Renal cortical epithelial cell (primary cell): ENCODE data around the gene PHOX2A. TPM values are rescaled to one million over a fixed set of nuclear protein-coding genes. Genes with fewer than 3 reads are reported as not detected.
"Not testable (repeated sequence)": the region's sequence is repeated elsewhere in the genome, so short reads cannot be mapped to it uniquely, and the experiment has no call there.

Experiments used
- DNase-seq: peaks from one replicate; pipeline ENCODE4 v3.0.0-alpha.2; 2011; ENCODE audit warnings: low read depth
- total RNA-seq: library from RNA; depleted of rRNA; stranded (reverse); fragments of >200 nt; gene quantifications from 2 replicates; pipeline ENCODE4 v1.2.3, GENCODE V29; 2014

PHOX2A gene
- total RNA-seq: not detected in 2 replicates

DNA sequence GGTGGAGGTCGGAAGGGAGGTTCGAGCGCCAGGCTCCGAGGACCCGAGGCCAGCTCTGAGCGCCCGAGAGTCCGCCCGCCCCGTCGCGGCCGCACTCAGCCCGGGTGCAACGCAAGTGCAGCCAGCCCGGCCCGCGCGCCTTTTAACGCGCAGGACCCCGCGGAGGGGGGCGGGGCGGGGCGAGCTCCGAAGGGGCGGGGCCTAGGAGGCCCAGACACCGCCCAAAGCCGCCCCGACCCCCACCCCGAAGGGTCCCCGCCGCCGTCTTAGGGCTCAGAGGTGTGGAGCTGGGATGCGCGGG, at the start of gene PHOX2A:
Gene PHOX2A, minus strand, starts transcription at position 117 of the 301 bp plus-strand sequence. CDS start 172 bp downstream, outside the sequence.
- DNase-seq: no peak

DNA sequence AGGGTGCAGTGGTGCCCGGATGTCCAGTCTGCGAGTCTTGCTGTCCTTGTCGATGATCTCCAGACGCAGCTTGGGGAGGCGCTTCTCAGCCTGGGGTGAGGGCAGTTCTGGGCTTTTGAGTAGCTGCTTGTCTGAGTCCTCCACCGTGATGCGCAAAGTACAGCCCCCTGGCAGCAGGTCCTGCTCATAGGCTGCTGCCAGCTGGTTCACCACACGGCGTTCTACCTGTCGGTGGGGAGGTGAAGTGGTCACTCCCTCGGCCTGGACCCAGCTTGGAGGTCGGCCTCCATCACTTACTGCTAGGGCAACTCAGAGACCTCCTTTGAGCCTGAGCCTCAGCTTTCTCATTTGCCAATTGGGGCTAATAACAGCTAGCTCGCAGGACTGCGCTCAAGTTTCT, 49.4 kb upstream of the PHOX2A start:
- no peak for DNase-seq

DNA sequence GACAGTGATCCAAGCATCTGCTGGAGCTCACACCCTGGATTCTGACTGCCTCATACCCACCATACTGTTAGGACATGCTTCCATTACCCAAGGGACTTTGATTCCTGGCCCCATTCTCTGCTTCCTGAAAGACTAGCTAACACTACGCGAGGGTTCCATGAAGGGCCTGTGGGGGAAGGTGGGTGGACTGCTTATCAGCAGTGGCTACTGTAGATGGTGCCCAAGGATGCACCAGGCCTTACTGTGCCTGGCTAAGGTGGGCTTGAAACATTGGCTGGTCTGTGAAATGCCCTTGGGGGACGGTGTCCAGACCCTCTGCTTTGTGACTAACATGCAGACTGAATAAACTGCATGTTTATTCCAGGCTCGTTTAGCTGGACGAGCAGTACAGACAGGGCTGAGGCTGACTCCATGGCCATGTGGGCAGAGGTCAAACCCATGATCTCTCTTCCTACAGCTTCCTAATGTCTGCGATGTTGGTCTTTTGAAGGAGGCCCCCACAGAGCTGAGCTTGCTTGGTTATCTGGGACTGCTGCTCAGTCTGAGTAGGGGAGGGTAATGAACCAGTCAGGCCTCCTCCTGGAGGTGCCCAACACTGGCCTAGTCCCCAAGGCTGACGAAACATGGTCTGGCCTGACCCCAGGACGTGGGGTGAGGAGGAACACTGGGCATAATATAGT, 48.3 kb upstream of the PHOX2A start:
- DNase-seq: no peak

DNA sequence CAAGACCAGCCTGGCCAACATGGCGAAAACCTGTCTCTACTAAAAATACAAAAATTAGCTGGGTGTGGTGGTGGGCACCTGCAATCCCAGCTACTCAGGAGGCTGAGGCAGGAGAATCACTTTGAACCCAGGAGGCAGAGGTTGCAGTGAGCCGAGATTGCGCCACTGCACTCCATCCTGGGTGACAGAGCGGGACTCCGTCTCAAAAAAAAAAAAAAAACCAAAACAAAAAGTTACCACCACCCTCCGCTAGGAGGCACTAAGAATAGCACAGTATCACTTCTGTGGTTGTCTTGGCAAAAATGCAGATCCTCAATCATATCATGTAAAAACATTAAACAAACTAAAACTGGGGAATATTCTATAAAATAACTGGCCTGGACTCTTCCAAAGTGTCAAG, 46.8 kb upstream of the PHOX2A start:
- DNase-seq: not testable (repeated sequence)

DNA sequence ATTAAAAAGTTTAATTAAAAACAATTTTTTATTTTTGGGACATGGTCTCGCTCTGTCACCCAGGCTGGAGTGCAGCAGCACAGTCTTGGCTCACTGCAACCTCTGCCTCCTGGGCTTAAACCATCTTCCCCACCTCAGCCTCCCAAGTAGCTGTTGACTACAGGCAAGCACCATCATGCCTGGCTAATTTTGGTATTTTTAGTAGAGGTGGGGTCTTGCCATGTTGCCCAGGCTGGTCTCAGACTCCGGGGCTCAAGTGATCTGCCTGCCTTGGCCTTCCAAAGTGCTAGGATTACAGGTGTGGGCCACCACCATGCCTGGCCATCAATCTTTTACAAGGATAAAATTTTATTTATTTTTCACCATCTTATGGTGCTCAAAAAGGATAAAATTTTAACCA, 43.3 kb upstream of the PHOX2A start:
- no peak for DNase-seq

DNA sequence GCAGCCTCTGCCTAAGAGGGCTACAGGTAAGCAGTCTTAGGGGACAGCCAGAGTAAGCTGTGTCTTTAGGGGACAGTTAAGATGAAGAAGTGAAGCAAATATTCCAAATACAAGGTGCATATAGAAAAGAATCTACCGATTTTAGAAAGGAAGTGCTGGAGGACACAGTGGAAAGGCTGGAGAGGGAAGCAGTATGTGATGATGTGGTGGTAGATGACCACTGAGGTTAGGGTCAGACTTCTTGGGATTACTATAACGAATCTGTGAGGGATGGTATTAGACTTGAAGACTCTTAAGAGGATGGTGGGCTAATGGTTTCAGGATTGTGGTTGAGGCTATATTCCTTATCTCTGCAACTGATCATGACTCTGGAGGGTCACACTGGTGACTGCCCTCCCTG, 40.0 kb upstream of the PHOX2A start:
- DNase-seq: no peak

DNA sequence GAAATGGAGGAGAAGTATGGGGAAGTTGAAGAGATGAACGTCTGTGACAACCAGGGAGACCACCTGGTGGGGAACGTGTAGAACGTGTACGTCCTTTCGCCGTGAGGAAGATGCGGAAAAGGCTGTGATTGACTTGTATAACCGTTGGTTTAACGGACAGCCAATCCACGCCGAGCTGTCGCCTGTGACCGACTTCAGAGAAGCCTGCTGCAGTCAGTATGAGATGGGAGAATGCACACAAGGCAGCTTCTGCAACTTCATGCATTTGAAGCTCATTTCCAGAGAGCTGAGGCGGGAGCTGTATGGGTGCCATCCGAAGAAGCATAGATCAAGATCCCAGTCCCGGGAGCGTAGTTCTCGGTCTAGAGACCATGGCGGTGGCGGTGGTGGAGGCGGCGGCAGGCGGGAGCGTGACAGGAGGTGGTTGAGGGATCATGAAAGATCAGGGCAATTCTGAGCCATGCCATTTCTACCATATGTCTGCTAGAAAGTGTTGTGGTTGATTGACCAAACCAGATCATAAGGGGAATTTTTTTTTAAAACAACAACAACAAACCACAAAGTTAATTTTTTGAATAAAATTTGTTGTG, 36.8 kb upstream of the PHOX2A start:
- DNase-seq: no peak

DNA sequence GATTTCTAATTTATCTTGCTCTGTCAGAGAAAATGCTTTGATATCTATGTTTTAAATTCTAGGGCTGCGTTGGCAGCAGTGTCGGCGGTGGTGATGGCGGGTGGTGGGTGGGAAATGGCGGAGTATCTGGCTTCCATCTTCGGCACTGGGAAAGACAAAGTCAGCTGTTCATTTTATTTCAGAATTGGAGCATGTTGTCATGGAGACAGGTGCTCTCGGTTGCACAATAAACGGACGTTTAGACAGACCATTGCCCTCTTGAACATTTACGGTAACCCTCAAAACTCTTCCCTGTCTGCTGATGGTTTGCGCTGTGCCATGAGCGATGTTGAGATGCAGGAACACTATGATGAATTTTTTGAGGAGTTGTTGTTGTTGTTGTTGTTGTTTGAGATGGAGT, 36.1 kb upstream of the PHOX2A start:
- no peak for DNase-seq

DNA sequence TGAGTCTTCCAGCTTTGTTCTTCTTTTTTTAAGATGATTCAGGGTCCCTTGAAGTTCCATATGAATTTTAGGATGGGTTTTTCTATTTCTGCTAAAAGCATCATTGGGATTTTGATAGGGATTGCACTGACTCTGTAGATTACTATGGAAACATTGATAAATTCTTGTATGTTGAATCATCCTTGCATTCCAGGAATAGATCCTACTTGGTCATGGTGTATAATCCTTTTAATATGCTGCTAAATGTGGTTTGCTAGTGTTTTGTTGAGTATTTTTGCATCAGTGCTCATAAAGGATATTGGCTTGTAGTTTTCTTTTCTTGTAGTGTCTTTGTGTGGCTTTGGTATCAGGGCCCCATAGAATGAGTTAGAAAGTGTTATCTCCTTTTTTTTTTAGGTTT, 34.9 kb upstream of the PHOX2A start:
- DNase-seq: peak; percentile 73

DNA sequence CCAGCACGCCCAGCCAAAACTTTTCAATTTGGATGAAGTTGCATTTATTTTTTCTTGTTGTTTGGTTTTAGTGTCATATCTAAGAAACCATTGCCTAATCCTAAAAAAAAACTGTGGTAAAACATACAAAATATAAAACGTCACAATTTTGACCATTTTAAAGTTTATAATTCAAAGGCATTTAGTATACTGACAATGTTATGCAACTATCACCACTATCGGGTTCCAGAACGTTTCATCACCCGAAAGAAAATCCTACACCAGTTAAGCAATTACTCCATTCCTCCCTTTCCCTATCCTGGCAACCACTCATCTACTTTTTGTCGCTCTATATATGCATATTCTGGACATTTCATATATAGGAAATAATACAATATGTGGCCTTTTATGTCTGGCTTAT, 30.5 kb upstream of the PHOX2A start:
- no peak for DNase-seq

DNA sequence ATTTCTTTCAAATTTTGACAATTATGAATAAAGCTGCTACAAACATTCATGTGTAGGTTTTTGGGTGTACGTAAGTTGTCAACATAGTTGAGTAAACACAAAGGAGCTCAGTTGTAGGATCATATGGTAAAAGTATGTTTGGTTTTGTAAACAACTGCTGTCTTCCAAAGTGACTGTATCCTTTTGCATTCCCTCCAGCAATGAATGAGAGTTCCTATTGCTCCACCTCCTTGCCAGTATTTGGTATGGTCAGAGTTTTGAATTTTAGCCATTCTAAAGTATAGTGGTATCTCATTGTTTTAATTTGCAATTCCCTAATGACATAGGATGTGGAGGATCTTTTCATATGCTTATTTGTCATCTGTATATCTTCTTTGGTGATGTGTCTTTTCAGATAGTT, 28.0 kb upstream of the PHOX2A start:
- DNase-seq: no peak

DNA sequence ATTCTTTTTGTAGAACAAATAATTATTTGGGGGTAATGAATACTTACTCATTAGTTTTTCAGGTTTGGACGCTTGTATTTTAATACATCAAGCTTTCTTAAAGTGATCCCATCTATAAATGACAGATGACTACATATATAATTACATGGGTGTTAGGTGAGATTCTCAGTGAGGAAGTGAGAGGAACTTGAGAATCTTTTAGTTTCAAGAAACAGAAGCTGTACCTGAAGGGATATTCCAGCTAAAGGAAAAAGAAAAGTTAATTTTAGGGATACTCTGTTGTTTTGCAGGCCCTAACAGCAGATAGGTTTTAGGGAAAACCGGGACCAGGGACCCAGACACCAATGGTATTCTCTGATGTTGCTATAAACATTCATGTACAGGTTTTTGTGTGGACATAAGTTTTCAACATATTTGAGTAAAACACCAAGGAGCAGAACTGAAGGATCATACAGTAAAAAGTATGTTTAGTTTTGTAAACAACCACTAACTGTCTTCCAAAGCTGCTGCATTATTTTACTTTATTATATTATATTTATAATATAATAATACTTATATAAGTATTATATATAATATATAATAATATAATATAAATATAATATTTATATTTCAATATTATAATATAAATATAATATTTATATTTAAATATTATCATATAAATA, 24.1 kb upstream of the PHOX2A start:
- no peak for DNase-seq

DNA sequence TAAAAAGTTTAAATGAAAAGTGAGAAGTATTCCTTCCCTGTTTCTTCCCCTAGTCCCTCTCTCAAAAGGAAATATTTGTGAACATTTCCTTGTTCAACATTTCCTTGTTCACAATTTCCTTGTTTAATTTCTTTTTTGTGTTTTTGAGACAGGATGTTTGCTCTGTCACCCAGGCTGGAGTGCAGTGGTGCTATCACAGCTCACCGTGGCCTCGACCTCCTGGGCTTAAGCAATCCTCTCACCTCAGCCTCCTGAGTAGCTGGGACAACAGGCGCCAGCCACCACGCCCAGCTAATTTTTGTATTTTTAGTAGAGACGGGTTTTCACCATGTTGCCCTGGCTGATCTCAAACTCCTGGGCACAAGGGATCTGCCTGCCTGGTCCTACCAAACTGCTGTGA, 23.0 kb upstream of the PHOX2A start:
- not testable (repeated sequence) for DNase-seq

DNA sequence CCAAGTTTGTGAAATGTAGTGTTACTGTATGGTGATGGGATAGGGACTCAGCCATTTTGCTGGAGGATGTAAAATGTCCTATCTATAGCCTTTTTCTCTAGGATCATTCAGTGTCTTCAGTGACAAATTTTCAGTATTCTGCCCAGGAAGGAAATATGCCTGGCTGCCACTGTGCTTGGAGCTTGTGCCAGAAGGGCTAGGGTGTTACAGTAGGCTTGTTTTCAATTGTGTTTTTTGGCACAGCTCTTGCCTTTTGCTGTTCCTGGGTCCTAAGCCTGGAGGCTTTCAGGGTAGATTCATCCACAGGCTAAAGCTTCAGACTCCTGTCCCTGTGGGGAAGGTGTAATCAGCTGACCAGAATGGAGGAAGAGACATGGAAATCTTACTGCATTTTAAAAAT, 22.0 kb upstream of the PHOX2A start:
- peak; percentile 23 for DNase-seq

DNA sequence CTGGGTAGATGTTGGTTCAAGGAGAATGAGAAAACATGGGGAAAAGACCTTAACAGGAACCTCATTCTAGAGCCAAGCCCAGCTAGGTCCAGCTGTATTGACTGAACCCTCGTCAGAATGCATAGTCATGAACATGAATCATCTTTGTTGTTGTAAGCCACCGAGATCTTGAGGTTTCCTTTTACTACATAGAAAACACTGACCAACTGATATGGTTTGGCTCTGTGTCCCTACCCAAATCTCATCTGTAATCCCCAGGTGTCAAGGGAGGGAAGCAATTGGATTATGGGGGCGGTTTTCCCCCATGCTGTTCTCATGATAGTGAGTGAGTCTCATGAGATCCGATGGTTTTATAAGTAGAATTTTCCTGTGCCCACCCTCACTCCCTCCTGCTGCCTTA, 19.4 kb upstream of the PHOX2A start:
- peak; percentile 66 for DNase-seq

DNA sequence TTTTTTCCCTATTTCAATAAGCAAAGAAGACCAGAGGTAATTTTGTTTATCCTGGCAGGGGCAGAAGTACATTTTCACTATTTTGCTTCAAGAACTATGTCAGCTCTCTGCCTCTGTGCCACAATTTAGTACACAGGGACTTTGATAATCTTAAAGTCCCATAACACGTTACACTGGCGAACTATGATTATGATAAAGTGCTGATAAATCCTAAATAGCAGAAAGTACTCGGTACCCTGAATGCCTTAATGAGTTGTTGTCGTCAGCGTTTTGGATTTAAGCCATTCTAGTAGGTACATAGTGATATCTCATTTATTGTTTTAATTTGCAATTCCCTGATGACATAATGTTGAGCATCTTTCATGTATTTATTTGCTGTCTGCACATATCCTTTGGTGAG, 16.6 kb upstream of the PHOX2A start:
- DNase-seq: no peak

DNA sequence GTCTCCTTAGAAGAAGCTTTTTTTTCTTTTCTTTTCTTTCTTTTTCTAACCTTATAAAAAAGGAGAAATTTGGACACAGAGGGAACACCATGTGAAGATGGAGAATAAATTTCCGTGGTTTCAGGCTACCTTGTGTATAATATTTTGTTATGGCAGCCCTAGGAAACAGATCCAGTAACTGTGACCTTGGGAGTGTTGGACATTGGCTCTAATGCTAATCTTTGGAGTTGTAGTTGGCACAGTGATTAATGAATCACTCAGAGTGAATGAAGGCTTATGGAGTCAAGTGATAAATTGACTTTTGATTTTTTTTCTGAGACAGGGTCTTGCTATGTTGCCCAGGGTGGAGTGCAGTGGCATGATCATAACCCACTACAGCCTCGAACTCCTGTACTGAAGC, 15.5 kb upstream of the PHOX2A start:
- DNase-seq: no peak

DNA sequence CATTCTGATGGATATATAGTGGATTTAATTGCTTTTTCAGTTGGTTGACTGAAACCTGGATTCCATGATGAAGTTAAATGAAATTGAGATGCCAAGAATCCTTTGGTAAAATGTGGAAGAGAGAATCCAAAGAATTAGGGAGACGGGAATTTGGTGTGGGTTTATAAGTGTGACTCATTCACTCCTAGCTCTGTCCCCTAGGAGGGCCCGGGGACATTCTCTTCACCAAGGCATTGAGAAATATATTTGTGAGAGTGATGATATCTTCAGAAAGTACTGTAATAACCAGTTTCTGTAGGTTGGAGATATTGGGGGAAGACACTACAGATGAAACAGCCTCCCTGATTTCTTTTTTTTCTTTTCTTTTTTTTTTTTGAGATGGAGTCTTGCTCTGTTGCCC, 13.6 kb upstream of the PHOX2A start:
- DNase-seq: no peak

DNA sequence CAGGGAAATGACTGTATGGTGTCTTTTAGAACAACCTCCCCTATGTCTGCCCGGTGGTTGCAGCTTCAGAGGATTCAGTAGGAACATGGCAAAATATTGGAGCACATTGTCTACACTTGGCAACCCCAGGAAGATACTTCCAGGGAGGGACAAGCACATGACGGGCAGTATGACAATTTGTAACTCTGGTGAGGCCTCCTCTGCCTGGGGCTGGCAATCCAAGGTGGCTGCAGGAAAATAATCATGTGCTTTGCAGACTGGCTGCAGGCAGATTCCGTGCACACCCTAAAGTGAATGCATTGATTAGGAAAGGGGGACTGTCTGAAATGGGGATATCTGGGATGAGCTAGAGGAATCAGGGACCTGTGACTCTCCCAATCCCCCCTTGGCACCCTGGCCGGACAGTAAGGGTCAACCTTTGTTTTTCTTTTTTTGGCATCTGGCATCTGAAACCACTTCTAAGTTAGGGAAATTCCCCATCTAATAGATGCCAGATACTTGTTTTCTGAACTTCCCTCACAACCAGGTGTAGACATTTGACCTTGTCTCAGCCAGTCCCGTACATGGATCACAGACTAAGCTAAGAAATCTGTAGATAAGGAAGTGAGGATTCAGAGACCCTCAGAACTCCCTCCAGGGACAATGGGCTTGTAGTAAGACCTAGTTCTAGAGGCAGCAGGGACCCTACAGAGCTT, 10.5 kb upstream of the PHOX2A start:
- DNase-seq: no peak

DNA sequence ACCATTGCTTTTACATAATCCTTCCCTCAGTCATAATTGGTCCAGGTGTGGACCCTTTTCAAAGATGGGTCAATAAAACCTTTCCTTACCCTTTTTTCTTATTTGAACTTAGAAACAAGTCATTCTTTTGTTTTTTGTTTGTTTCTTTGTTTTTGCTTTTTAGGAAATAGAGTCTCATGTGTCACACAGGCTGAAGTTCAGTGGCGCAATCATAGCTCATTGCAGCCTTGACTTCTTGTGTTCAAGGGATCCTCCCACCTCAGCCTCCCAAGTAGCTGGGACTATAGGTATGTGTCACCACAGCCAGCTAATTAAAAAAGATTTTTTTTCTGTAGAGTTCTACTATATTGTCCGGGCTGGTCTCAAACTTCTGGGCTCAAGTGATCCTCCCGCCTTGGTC, 9.4 kb upstream of the PHOX2A start:
- no peak for DNase-seq

DNA sequence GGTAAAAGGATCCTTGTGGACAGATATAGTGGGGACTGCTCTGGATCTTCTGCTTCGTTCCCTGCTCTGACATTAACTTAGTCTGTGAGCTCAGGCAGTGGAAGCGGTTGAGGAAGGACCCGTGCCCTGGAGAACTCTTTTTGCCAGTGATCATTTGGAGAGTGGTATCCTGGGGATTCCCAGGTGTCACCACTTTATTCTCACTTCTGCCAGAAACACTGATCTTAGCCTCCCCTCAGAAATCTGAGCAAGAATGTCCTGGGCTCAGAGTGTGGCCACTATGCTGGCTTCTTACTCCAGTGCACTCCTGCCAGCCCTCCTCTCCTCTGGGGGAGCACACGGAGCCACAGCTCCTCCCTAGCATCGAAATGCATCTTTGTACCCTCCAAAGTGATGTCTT, 7.6 kb upstream of the PHOX2A start:
- DNase-seq: no peak

DNA sequence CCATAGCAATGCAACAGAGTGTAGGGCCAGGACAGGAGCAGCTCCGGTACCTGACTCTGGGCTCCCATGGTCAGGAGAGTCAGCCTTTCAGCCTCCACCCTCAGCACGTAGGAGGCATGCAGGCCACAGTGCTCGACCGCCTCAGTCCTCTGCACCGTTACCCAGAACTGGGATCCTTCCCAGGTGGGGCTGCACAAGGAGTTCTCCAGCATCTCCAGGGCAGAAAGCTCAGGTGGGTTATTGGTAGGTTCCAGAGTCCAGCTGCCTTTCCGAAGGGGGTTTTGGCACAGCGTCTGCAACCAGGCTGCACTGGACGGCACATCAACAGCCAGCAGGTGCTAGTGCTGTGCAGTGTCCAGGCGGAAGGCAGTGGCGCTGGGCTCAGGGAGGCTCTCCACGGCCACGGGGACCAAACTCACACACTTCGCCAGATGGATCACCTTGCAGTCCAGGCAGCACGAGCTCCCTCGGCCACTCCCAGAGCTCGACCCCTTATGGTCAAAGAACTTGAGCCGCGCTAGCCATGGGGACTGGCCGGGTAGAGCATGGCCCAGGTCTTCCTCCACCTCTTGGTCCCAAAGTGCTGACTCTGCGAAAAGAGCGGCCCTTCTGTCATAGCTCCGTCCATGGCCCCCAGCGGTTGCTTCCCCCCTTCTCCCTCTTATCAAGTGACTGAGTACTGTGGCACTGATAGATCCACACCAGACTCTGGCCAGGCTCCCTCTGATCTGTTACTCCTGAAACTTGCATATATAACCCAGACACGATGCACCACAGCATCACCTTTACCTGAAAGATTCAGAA, 6.9 kb upstream of the PHOX2A start:
- DNase-seq: no peak
